Activated CD4-positive, alpha-beta T cell treated with anti-CD3 and anti-CD28 coated beads, Interleukin-2, Interleukin-6, amounts not matched to agents 100 ng/mL and 50 ng/mL, durations not matched to agents 16 hours and 8 hours (primary cell): Measurements from ENCODE around the gene TSR3.

Experiments used
- DNase-seq: peaks from one replicate; pipeline ENCODE4 v3.0.0-alpha.2; 2020

Gene TSR3

DNA sequence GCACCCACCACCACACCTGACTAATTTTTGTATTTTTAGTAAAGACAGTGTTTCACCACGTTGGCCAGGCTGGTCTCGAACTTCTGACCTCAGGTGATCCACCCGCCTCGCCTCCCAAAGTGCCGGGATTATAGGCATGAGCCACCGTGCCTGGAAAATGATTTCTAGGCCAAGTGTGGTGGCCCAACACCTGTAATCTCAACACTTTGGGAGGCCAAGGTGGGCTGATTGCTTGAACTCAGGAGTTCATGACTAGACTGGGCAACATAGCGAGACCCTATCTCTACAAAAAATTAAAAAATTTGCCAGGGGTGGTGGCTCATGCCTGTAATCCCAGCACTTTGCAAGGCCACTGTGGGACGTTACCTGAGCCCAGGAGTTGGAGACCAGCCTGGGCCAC is 29.3 kb downstream of the TSR3 start:
- no peak for DNase-seq

DNA sequence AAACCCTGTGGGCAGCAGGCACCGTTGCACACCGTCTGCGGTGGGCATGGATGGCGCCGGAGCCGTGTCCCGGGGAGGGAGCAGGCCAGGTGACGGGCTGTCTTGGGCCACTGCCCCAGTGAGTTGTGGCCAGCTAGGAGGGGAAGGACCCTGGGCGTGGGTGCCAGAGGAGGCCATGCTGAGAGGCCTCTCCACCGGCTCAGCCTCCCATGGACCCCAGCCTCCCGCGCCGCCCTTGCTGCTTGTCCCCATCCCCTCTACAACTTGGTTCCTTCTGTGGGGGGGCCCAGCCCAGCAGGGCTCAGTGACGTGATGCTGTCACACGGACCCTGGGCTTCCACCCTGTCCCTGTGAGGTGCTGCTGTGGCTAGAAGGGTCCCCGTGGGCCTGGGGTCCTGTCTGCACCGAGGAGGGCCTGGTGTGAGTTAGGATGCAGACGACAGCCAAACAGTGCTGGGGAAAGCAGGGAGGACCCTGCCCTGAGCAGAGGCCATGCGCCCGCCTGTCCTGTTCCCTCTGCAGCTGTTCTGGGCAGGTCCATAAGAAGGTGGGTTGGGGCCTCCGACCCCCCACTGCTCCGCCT is 30.9 kb downstream of the TSR3 start:
- no peak for DNase-seq

DNA sequence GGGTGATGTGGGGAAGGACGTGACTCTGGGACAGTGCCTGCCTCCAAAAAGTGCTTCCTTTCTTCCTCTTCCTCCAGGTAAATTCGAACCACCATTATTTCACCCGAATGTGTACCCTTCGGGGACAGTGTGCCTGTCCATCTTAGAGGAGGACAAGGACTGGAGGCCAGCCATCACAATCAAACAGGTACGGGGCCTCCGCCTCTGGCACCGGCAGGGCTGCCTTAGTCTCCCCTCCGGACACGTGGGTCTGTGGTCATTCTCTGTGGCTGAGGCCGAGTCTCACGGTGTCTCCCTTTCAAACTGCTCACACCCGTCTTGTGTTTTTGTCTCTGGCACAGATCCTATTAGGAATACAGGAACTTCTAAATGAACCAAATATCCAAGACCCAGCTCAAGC is 31.6 kb downstream of the TSR3 start:
- DNase-seq, result no peak

DNA sequence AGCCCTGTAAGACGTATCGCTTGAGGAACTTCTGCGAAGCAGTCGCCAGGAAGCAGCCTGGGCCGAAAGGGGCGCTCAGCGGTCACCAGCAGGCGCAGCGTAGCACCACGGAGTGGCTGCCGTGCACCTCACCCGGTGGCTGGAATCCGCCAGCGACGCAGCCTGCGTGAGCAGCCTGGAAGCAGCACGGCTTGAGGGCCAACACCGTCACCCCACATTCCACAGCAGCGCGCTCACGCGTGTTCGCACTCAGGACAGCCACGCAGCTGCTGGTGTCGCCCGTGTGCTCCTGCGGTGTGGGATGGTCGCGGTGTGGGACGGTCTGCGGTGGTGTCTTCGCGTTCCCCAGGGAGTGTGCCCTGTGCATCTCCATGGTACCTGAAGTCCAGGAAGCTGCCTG is 32.6 kb downstream of the TSR3 start:
- DNase-seq, result no peak

DNA sequence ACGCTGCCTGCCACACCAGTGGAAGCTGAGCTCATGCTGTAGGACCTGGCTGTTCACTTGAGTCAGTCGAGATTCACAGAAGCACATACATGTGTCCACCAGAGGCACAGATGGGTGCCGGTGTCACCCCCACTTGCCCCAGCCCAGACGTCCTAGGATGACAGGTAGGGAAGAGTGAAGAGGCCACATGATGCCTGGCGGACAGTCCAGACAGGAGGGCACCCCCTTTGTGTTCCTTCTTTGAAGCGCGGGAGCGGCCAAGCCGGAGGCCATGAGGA is 33.5 kb downstream of the TSR3 start:
- DNase-seq, result no peak

DNA sequence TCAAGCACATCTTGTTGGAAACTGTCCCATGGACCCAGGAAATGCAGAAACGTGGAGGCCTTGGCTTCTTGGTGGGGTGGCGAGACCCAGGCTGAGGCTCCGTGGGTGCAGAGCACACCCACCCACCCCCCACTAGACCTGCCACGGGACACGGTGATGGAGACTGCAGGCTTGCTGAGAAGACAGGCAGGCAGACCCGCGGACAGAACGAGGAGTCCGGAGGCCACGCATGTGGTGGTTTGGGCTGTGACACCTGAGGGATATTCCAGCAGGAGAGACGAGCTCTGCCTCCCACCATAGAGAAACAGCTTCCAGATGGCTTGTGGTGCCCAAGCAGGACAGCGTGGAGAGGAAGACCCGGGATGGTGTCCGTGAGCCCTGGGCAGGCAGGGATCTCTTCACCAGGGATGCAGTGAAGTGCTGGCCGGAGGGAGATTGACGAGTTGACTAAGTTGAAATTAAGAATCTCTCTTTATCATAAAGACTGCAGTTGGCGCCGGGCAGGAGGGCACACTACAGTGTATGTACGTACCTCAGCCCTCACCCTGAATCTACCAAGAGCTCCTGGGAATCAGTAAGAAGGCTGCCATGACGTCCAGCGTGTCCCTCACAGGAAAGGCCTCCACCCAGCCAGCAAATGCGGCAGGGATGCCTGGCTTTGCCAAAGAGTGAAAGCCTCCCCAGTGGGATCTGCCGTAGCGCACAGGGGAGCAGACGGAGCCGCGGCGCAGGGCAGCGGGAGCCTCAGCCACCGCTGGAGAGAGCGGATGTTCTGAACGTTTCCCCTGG is 34.0 kb downstream of the TSR3 start:
- DNase-seq, result no peak

DNA sequence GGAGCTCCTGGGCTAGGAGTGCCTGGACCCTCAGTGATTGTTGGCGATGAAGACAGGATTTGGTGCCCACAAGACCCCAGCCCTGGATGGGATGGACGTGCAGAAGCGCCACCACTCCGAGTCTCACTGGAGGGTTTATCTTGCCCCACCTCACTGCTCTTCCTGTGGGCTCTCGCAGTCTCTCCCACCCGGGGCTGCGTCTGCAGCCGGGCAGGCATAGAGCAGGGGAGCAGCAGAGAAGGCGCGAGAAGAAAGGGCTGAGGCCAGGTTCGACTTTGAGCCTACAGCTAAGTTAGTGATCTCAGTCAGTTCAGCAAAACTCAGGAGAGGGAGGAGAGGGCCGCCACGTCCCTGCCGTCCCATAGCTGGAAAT is 35.7 kb downstream of the TSR3 start:
- no peak for DNase-seq

DNA sequence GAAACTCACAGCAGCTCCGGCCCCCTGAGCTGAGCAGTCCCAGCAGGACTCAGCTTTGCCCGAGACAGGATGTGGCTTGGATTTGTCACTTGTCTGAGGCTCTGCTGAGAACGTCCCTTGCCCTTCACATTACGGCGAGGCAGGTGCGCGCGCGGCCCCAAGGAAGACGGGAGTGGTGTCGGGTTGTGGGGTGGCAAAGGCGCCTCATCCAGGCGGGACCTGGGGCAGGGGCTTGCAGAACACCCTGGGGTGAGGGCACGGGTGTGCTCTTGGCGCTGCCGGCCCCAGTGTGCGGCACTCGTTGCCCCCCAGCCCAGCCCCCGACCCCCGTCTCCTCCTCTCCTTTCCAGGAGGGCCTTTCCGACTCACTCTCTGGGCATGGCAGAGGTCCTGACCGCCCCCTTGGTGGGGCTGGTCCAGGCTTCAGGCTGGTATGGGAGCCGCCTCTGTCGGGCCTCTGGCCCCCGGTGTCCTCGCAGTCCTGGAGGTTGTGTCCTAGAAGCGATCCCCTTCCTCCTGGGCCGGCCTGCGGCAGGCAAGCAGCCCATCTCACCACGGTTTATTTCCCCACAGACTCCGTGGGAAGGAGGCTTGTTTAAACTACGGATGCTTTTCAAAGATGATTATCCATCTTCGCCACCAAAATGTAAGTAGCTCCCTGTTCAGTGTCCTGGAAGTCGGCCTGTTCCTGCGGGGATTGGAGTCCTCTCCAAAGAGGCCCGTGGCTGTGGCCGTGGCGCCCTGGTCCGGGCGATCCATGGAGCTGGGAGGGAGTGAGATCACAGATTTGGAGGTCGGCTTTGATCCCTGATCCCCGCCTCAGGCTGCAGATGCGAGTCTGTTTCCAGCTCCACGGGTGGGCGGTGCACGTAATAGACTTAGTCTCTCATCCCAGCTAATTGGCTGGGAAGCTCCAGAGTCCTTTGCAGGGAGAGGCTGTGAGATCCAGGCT is 36.3 kb downstream of the TSR3 start:
- DNase-seq, result no peak

DNA sequence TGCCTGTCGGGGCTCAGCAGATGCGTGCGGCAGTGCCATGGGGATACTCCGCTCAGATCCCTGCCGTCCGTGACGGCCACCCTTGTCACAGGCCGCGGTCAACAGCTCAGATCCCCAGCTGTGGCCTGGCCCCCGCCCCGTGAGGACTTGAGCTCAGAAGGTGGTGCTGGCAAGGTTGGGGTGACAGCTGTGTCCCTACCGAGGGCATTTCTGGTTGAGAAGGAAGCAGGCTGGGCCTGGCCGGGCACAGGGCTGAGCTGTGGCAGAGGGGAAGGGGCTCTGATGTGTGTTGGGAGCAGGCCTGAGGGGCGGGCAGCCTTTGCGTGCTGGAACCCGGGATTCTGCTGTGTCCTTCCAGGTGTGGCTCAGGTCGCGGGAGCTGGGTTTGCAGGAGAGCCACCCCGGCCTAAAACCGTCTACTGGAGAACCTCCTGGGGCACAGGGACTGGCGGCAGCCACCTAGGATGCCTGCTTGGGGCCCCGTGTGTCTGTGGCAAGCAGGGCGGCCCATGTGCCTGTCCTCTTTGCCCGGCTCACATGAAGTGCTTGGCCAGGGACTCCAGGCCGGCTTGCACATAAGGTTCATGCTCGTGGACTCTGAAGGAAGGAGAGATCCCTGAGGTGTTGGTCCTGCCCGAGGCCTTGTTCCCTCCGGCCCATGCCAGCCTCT is 37.1 kb downstream of the TSR3 start:
- no peak for DNase-seq

DNA sequence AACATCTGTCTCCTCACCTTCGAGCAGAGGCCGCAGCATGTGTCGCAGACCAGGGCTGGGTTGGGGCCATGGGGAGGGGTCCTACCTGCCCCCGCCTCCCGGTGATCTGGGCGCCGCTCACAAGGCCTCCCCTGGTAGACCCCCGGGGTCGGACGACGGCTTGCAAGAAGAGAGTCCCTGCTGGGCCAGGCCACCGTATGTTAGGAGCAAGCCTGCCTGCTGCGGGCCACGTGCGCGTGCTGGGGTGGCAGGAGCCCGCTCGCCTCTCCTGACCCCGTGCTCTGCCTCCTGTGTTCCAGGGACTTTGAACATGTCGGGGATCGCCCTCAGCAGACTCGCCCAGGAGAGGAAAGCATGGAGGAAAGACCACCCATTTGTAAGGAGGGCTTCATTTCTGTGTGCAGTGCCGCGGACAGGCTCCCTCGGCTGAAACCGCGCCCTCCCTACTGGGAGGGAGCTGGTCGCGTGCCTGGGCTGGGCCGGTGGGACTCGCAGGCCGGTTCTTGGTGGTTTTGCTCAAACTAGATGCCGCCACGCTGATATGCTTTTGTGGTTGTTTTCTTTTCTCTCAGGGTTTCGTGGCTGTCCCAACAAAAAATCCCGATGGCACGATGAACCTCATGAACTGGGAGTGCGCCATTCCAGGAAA is 37.8 kb downstream of the TSR3 start:
- DNase-seq, result no peak

DNA sequence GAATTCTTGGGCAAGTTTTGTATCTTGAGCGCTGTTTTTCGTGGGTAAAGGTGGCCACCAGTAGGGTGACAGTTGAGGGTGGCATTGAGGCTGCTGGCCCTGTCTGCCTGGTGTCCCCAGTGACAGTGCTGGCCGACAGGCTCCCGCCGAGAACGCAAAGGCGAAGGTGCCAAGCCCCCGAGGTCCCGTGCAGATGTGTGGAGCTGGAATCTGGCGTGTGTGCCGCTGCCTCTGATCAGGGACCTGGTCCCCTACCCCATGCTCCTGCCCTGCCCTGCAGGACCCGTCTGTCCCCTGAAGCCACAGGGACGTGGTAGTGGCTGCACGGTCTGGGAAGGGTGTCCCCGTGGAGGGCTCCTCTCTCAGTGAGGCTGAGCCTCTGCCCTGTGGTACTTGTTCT is 38.8 kb downstream of the TSR3 start:
- DNase-seq, result no peak

DNA sequence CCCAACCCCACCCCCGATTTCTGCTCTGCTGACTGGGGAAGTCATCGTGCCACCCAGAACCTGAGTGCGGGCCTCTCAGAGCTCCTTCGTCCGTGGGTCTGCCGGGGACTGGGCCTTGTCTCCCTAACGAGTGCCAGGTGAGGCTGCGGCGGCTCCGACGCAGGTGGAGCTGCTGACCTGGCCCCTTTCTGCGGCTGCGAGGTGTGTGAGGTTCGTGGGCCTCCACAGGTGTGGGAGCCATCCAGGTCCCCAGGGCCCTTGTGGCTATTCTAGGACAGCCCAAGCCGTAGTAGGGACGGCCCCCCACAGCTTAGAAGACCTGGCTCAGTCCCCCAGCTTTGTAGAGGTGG is 39.2 kb downstream of the TSR3 start:
- DNase-seq, result no peak

DNA sequence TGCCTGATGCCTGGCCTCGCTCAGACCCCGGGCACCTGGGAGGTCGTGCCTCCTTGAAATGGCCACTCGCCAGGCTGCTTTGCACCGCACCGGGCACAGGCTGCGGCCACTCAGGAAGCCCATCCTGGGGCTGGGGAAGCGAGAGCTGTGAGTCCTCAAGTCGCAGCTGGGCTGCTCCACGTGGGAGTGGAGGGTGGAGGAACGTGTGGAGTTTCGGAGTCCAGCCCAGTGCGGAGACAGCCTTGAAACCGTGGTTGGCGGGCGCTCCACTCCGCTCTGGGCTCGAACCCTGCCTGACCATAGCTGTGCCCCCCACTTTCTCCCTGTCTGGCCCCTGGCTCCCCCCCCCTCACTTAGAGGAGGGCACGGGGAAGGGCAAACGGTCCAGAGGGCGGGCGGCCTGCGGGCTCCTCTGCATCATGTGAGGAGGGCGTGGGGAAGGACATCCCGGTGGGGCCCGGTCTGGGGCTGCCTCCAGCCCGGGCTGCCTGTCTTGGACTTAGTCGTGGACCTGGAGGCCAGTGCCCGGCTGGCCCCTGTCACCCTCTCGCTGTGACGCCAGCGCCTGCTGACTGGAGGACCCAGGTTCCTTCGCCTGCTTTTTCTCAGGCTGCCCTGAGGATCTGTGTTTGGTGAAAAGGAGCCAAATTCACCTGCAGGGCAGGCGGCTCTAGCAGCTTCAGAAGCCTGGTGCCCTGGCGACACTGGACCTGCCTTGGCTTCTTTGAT is 39.8 kb downstream of the TSR3 start:
- DNase-seq, result no peak

DNA sequence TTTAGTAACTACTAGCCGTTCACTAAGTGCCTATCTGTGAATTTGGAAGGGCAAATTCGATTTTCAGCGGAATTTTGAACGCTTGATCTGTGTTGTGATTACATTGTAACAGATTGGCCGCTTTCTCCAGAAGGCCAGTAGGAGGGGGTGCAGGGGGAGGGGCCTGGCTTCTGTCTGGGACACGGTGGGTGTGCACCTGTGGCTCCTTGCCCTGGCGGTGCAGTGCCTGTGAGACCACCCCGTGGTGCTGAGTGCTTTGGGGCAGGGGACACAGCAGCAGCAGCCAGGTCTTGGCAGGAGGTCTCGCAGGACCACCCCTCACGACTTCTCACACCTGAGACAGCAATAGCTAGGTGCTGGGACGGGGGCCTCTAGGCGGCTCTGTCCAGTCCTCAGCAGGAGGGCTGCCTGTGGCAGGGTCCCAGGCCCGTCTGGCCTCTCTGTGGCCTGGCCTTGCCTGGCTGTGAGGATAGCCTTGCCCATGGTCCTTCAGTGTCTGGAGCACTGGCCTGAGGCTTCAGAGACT is 40.4 kb downstream of the TSR3 start:
- no peak for DNase-seq

DNA sequence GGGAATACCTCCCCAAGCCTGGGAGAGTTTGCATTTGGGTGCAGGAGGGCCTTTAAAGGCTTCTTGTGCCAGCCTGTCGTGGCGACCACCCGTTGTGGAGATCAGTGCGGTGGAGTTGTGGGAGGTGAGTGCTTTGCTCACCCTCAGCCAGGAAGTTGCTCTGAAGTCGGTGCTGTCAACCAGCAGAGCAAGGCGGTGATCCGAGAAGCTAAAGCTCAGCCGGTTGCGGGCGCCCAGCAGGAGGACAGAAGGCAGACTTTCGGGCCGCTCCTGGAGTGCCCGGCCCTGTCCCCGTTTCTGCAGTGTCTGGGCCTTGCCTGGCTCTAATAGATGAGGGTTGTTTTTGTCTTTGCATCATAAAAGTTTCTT is 40.9 kb downstream of the TSR3 start:
- DNase-seq, result peak; percentile 44

DNA sequence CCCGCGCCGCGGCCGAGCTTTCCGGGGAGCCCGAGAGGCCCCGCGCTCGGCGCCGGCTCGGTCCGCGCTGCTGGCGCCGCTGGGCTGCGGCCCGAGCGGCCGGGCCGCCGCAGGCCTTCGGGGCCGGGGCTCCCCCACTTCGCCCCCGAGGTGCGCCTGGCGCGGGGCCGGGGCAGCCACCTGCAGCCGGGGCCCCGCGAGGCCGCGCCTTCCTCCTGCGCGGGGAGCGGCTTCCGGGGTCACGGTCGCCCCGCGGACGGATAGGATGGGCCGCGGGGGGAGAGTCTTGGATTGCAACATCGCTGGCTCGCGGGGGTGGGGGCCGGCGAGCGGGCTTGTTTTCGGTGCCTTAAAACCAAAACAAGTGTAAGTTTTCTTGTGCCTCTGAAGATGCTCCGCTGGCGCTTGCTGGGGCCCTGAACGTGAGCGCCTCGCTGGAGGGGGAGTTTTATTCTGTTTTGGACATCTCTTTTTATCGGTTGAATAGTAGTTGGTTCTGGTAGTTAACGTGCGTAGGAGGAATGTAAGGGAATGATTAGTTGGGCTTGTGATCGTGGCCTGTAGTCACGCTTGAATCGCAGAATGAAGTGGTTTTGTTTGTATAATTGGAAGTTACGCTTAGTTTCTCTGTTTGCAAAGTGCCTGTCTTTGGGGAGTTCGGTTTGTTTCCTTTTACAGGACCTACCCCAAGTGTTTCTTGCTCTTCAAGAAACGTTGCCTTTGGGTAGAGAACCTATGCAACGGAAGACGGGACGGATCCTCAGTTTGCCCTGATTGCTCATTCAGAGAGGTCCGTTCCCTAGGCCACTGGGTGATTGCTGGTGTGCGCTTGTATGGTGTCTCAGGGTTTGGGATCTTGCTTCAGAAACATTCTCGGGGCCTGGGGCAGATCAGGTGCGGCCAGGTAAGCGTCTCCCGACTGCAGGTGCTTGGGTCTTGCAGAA is 41.5 kb downstream of the TSR3 start:
- peak; percentile 56 for DNase-seq

DNA sequence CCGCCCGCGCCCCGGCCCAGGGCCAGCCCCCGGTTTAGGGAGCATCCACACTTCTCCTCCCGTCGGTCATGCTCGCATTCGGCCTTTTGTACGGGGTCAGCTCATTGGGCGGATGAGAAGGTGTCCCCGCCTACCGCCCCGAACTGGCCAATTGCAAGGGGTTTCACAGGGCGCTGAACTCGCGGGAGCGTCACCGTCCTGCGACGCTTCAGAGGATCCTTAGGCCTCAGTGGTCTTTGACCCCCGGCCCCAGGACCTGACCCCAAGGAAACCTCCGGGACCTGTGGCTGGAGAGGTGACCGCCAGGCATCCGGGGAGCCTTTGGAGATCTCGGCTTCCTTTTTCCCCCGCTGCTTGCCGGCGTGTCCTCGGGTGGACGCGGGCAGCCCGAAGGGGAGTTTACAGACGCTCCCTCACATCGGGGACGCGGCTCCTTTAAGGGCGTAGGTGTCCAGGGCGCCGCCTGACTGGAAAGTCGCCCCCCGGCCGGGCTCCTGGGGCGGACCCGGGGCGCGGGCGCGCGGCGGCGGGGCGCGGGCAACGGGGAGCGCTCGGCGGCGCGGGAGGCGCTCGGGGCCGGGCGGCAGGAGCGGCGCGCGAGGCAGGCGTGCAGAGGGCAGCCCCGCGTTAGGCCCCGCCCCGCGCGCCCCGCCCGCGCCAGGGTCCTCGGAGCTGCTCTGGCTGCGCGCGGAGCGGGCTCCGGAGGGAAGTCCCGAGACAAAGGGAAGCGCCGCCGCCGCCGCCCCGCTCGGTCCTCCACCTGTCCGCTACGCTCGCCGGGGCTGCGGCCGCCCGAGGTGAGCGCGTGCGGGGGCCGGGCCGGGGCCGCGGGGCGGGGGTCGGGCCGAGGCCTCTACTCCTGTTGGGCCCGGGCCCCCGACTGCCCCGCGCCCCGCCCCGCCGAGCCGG is 42.4 kb downstream of the TSR3 start, which contains the start of gene UBE2I:
TSS of gene UBE2I (plus strand) at position 660 of the 909 bp plus-strand sequence. CDS start 4,395 bp downstream, outside the sequence.
- peak; percentile 98 for DNase-seq

DNA sequence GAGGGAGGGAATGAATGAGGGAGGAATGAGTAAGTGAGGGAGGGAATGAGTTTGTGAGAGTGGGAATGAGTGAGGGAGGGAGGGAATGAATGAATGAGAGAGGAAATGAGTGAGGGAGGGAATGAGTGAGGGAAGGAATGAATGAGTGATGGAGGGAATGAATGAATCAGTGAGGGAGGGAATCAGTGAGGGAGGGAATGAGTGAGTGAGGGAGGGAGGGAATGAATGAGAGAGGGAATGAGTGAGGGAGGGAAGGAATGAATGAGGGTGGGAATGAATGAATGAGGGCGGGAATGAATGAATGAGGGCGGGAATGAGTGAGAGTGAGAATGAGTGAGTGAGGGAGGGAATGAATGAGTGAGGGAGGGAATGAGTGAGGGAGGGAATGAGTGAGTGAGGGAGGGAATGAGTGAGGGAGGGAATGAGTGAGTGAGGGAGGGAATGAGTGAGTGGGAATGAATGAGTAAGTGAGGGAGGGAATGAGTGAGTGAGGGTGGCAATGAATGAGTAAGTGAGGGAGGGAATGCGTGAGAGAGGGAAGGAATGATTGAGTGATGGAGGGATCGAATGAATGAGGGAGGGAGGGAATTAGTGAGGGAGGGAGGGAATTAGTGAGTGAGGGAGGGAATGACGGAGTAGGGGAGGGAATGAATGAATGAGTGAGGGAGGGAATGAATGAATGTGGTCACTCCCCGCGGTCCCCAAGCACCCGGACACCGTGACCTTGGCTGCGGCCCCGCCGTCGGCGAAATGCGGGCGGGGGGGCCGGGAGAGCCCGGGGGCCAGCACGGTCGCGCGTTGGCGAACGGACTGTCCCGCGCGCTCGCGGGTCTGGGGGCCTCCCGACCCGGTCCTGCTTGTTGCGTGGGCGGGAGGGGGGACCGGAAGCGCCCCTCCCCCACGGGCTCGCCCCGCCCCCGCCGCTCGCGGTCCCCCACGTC is 43.4 kb downstream of the TSR3 start:
- DNase-seq, result peak; percentile 55

DNA sequence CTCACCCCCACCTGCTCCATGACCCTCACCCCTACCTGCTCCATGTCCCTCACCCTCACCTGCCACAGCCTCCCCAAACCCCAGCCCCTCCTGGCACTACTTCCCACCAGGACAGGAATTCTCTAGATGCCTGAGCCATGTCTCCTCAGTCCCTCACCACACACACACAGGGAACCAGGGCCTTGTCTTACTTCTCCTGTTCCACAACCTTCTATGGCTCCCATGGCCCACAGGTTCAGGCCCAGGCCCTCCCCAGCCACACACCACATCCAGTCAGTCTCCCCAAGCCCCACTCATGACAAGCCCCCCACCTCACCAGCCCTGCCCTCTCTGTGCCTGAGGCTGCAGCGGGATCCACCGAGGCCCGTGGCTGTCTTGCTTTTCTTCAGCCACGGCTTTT is 45.3 kb downstream of the TSR3 start:
- DNase-seq, result no peak
